C4-2B (cell line): Measurements from ENCODE around the gene RNF123.

ENCODE experiments used
- H3K27ac ChIP-seq: fragments of 450-650 bp; 2 replicates; pipeline ENCODE4 v1.5.1; 2017
- ZFX ChIP-seq: fragments of 450-650 bp; IDR thresholded peaks from 2 replicates; pipeline ENCODE4 v1.6.1; 2017
- TF ChIP-seq, protein P1 (sequence below): fragments of 450-650 bp; conservative IDR thresholded peaks from 2 replicates; pipeline ENCODE4 v1.5.1; 2017; ENCODE audit warnings: mild to moderate bottlenecking

The RNF123 gene

DNA sequence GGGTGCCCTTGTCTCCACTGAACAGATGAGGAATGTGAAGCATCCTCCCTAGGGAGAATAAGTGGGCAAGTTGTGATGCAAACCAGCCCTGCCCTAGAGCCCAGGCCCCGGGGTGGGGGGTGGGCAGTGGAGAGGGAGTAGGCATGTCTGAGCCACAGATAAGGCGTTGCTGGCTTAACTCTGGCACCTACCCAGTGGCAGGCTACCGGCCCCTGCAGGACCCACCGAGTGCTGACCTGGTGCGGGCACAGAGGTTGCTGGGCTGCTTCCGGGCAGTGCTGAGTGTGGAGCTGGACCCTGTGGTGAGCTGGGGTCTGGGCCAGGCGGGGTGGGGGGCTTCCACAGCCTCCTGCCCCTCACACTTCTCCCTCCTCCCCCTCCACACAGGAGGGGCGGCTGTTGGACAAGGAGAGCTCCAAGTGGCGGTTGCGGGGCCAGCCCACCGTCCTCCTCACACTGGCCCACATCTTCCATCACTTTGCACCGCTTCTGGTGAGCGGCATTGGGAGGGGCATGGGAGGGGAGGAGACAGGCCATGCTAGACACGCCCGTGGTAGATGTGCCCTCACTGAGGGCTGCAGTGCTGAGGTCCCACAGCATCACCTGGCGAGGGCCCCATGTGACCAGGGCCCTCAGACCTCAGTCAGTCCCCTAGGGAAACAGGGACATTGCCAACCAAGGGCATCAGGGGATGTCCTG lies 10.1 kb downstream of the RNF123 start:
- H3K27ac ChIP-seq: no peak overlapping the region
- TF ChIP-seq, protein P1, sequence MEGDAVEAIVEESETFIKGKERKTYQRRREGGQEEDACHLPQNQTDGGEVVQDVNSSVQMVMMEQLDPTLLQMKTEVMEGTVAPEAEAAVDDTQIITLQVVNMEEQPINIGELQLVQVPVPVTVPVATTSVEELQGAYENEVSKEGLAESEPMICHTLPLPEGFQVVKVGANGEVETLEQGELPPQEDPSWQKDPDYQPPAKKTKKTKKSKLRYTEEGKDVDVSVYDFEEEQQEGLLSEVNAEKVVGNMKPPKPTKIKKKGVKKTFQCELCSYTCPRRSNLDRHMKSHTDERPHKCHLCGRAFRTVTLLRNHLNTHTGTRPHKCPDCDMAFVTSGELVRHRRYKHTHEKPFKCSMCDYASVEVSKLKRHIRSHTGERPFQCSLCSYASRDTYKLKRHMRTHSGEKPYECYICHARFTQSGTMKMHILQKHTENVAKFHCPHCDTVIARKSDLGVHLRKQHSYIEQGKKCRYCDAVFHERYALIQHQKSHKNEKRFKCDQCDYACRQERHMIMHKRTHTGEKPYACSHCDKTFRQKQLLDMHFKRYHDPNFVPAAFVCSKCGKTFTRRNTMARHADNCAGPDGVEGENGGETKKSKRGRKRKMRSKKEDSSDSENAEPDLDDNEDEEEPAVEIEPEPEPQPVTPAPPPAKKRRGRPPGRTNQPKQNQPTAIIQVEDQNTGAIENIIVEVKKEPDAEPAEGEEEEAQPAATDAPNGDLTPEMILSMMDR: no peak
- TF ChIP-seq ZFX: no peak

DNA sequence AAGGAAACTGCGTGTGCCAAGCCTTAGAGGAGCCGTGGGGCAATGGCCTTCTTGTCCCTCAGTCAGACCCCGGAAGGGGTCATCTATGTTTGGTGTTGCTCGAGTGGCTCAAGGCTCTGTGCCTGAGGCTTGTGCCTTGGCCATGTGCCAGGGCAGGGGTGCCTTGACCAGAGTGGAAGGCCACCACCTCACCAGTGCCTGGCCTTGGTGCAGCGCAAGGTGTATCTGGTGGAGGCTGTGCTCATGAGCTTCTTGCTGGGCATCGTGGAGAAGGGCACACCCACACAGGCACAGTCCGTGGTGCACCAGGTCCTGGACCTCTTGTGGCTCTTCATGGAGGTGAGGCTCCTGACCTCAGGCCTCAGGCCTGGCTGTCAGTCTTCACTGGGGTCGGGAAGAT lies 10.7 kb downstream of the RNF123 start:
- no peak overlapping the region for H3K27ac ChIP-seq
- no peak for TF ChIP-seq ZFX
- TF ChIP-seq, protein P1: no peak

DNA sequence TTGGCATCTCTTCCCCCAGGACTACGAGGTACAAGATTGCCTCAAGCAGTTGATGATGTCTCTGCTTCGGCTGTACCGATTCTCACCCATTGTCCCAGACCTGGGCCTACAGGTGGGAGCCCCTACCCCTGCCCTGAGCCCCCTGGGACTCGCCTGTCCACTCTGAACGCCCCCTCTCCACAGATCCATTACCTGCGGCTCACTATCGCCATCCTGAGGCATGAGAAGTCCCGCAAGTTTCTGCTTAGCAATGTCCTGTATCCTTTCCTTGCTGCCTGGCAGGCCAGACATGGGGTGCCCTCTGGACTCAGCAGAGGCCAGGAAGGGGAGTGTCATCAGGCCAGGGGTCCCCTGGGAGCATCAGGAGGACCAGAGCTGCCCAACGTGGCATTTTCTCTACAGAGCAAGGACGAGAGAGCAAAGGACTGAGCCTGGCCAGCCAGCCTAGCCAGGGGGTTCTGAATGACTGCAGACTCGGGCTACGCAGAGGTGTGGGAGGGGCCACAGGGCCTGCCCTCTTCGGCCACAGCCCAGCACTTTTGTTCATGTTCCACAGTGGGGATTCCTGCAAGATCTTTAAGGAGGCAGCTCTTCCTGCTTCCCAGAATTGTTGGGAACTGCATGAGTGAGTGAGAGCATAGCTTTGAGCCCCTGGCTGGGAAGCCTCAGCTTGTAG lies 11.2 kb downstream of the RNF123 start:
- TF ChIP-seq, protein P1: no peak
- no peak for TF ChIP-seq ZFX
- no peak overlapping the region for H3K27ac ChIP-seq

DNA sequence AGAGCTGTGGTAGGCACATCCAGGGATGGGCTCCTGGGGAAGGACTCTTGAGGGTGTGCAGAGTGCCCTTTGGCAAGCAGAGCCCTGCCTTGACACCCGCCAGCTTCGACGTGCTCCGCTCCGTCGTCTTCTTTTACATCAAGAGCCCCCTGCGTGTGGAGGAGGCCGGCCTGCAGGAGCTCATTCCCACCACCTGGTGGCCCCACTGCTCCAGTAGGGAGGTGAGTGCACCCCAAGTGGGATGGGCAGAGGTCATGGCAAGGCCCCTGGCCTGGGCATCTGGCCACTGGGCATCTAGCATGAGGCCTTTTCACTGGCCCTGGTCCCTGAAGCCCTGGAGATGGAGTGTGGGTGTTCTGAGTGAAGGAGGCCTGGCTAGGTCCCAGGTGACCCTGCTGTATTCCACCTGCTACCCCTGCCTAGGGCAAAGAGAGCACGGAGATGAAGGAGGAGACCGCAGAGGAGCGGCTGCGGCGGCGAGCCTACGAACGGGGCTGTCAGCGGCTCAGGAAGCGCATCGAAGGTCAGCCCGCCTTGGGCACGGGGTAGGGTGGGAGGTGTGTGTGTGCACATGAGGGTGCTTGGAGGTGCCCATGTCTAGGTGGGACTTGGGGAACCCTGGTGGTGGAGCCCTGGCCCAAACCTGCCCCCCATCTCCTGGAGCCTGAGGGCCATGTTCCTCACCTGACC lies 12.2 kb downstream of the RNF123 start:
- TF ChIP-seq, protein P1: peak; percentile 39
- no peak for TF ChIP-seq ZFX
- H3K27ac ChIP-seq: no peak overlapping the region

DNA sequence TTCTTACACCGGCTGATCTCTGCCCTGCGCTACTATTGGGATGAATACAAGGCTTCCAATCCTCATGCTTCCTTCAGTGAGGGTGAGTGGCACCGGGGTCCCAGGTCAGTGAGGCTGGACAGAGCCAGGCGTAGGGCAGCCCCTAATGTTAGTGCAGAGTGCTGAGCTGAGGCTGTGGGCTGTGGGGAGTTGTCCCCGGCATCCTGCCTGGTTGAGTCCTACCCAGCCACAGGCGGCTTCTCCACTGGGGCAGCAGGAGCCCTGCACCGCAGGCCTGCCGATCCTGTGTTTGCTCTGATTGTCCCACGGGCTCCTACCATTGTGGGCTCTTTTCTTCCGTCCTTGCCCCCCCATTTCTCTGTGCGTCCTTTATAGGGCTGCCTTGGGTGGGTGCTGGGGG lies 13.3 kb downstream of the RNF123 start:
- H3K27ac ChIP-seq: no peak overlapping the region
- TF ChIP-seq, protein P1: no peak
- no peak for TF ChIP-seq ZFX

DNA sequence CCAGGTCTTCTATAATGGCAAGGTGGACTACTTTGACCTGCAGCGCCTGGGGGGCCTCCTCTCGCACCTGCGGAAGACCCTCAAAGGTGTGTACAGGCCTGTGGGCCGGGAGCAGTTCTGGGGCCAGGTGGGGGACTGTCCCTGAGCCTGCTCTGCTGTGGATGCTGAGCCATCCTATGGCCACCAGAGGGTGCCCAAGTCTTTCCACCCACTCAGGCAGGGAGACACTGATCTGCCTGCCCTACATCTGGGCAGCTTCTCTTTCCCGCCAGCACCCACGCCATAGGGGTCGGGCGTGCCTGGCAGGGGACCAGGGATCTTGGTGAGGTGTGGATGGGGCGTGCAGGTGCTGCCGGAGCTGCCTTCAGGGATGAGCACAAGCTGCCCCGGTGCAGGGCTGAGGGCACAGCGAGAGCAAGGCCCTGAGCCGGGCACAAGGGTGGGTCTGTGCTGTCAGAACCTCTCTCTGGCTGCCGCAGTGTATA lies 14.1 kb downstream of the RNF123 start:
- no peak overlapping the region for H3K27ac ChIP-seq
- TF ChIP-seq ZFX: no peak
- TF ChIP-seq, protein P1: peak; percentile 88

DNA sequence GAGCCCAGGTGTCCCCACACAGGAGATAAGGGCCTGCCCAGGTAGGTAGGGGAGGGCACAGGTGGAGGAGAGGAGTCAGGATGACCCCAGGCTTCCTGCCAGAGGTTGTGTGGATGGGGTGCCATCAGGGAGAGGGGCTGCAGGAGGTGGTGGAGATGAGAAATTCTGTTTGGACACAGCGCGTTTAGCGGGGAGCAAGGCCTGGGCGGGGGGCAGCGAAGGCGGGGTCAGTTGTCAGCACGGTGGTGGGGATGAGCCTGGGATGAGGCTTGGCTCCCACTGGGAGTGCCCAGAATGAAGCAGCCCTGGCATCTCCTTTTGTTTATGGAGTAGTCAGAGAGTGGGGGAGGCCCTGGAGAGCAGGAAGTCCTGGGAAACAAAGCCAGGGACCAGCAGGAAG lies 14.6 kb downstream of the RNF123 start:
- H3K27ac ChIP-seq: no peak overlapping the region
- no peak for TF ChIP-seq ZFX
- TF ChIP-seq, protein P1: no peak
